Measurements from ENCODE around the gene HRH3. TPM values are rescaled to one million over a fixed set of nuclear protein-coding genes. Genes with fewer than 3 reads are reported as not detected.
A peak's percentile ranks its signal among the peaks of the same experiment; 100 is the strongest.

The HRH3 gene
- total and polyA plus RNA-seq, 9 donors = not detected

DNA sequence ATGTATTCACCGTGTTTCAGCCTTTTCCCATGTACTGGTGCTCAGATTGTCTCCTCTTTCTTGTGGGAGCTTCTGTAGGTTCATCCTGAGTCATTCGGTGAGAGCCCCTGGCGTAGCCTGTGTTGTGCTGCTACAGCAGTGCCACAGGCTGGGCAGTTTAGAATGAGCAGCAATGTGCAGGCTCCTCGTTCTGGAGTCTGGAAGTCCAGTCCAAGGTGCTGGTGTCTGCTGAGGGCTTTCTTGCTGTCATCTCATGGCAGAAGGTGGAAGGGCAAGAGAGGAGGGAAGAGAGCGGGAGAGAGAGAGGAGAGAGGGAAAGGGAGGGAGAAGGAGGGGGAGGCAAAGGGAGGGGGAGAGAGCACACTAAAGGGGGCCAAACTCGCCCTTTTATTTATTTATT lies 33.3 kb upstream of the HRH3 start:
- Histone ChIP-seq H3K27me3 (no peaks in the 10 kb centered on the region), H3K4me3 (no peak overlapping the region), H3K9me3 (no peaks in the 10 kb centered on the region), H3K4me1 (ENCODE audit: insufficient read depth) (peaks cover 2% of the 10 kb centered on the region), H3K36me3 (no peaks in the 10 kb centered on the region), H3K27ac (no peak overlapping the region)
- intact Hi-C loops (cut with DNase I) = no loop called here
- no peak for TF ChIP-seq POLR2A (IDR thresholded peaks at IDR 0.05)
- TF ChIP-seq, protein P1, sequence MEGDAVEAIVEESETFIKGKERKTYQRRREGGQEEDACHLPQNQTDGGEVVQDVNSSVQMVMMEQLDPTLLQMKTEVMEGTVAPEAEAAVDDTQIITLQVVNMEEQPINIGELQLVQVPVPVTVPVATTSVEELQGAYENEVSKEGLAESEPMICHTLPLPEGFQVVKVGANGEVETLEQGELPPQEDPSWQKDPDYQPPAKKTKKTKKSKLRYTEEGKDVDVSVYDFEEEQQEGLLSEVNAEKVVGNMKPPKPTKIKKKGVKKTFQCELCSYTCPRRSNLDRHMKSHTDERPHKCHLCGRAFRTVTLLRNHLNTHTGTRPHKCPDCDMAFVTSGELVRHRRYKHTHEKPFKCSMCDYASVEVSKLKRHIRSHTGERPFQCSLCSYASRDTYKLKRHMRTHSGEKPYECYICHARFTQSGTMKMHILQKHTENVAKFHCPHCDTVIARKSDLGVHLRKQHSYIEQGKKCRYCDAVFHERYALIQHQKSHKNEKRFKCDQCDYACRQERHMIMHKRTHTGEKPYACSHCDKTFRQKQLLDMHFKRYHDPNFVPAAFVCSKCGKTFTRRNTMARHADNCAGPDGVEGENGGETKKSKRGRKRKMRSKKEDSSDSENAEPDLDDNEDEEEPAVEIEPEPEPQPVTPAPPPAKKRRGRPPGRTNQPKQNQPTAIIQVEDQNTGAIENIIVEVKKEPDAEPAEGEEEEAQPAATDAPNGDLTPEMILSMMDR (IDR thresholded peaks at IDR 0.05) = no peak
- no peak for TF ChIP-seq EP300 (IDR thresholded peaks at IDR 0.05)
- no peak for DNase-seq
- 84 to 87% (median 86%) methylated on average over 6 of the region's 6 CpGs for WGBS, 3 donors

DNA sequence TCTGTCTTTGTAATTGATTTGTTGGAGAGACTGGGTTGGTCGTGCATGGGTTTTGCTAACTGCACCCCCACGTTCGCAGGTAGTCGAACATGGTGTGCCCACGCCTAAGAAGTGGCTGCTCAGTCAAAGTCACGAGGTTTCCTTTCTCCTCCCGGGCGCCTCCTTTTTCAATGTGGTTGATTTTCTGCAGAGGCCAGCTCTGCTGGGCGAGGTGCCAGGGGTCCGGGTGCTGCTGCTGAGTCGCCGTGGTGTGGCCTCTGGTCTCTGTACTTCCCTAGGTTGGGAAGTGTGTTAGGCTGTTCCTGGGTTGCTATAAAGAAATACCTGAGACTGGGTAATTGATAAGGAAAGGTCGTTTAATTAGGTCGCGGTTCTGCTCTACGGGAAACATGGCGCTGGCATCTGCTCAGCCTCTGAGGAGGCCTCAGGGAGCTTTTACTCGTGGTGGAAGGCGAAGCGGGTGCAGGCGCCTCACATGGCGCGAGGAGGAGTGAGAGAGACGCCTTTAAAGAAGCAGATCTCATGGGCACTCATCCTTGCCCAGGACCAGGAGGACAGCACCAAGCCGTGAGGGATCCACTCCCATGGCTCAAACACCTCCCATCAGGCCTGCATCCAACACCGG lies 32.4 kb upstream of the HRH3 start:
- no peak for TF ChIP-seq POLR2A (IDR thresholded peaks at IDR 0.05)
- TF ChIP-seq, protein P1 (IDR thresholded peaks at IDR 0.05) = no peak
- no peak for TF ChIP-seq EP300 (IDR thresholded peaks at IDR 0.05)
- no peak for DNase-seq
- intact Hi-C loops (cut with DNase I) = no loop called here
- H3K27me3 ChIP-seq = no peaks in the 10 kb centered on the region
- H3K9me3 ChIP-seq = no peaks in the 10 kb centered on the region
- 87 to 89% (median 89%) methylated on average over 26 of the region's 26 CpGs for WGBS, 3 donors
- no peaks in the 10 kb centered on the region for H3K4me1 ChIP-seq (ENCODE audit: insufficient read depth)
- H3K4me3 ChIP-seq = no peak overlapping the region
- H3K27ac ChIP-seq = no peak overlapping the region
- no peaks in the 10 kb centered on the region for H3K36me3 ChIP-seq

GRCh38 chr20:62248890-62249560 lies 28.9 kb upstream of the HRH3 start:
- H3K36me3 ChIP-seq = no peaks in the 10 kb centered on the region
- H3K4me3 ChIP-seq = no peak overlapping the region
- H3K9me3 ChIP-seq = no peaks in the 10 kb centered on the region
- H3K27ac ChIP-seq = no peak overlapping the region
- H3K27me3 ChIP-seq = no peaks in the 10 kb centered on the region
- WGBS, 3 donors = 84 to 86% (median 84%) methylated on average over 6 of the region's 6 CpGs
- H3K4me1 ChIP-seq (ENCODE audit: insufficient read depth) = peaks cover 12% of the 10 kb centered on the region
- intact Hi-C loops (cut with DNase I) = no loop called here
- TF ChIP-seq POLR2A (IDR thresholded peaks at IDR 0.05) (no peak), EP300 (IDR thresholded peaks at IDR 0.05) (no peak)
- TF ChIP-seq, protein P1 (IDR thresholded peaks at IDR 0.05) = no peak
- no peak for DNase-seq

DNA sequence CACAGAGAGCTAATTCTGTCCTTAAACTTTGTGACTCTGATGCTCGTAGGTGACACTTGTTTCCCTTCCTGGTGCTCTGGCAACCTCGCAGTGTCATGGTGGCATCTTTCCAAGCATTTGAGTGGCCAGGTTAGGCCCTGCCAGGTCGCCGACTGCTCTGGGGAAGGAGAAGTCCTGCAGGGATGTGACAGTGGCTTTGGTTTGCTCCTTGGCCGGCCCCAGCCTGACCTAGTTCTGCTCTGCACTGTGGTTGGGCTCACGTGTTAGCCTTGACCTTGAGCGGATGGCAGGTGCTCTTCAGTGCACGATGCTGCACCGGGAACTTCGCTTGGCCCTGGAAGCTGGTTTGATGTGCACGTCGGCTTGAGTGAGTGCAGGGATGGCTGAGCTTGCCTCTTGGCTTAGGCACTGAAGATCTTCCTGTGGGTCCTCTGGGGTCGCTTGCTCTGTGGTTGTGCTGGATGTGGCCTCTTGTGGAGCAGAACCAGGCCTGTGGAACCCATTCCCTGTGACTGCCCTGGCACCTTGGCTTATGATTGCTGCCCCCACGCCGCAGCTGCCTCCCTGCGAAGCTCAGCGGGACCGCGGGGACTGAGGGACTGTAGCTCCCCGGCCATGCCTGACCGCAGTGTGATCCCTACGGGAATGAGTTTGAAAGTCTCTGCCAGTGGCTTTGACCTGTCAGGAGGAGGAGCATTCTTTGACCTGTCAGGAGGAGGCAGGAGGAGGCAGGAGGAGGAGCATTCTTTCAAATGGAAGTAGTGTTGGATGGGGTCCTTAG lies 27.0 kb upstream of the HRH3 start:
- Histone ChIP-seq H3K27ac (no peak overlapping the region), H3K4me1 (ENCODE audit: insufficient read depth) (peaks cover 12% of the 10 kb centered on the region), H3K4me3 (no peak overlapping the region), H3K9me3 (no peaks in the 10 kb centered on the region), H3K36me3 (no peaks in the 10 kb centered on the region), H3K27me3 (no peaks in the 10 kb centered on the region)
- intact Hi-C loops (cut with DNase I) = no loop called here
- TF ChIP-seq POLR2A (IDR thresholded peaks at IDR 0.05) = no peak
- no peak for TF ChIP-seq EP300 (IDR thresholded peaks at IDR 0.05)
- TF ChIP-seq, protein P1 (IDR thresholded peaks at IDR 0.05) = no peak
- DNase-seq = peak in 1 of 5 donors; percentile 23
- 61 to 72% (median 67%) methylated on average over 20 to 22 of the region's 22 CpGs for WGBS, 3 donors

Data from ovary (tissue), 9 donors.